ENCODE data around the gene ING5. TPM values are rescaled to one million over a fixed set of nuclear protein-coding genes. Genes with fewer than 3 reads are reported as not detected.

The ING5 gene
- total RNA-seq, 2 experiments from 2014 or later = 37.1 to 45.5 TPM

GRCh38 chr2:241775223-241776177 is 73.7 kb downstream of the ING5 start:
- no peak for DNase-seq
- Mint-ChIP-seq H3K27me3 (no peaks in the 10 kb centered on the region), H3K27ac (no peak overlapping the region), H3K4me3 (no peak overlapping the region), H3K4me1 (peaks cover 13% of the 10 kb centered on the region), H3K36me3 (no peaks in the 10 kb centered on the region), H3K9me3 (no peaks in the 10 kb centered on the region)

GRCh38 chr2:241776336-241777169 is 74.7 kb downstream of the ING5 start, which contains the start of gene GAL3ST2:
Gene GAL3ST2 (plus strand): TSS chr2:241776822. CDS start chr2:241776956, 134 bp downstream.
- Mint-ChIP-seq H3K4me3 (no peak within 1 kb of the TSS), H3K4me1 (peaks cover 13% of the 10 kb centered on the region), H3K9me3 (peaks cover 5% of the 10 kb centered on the region), H3K27ac (no peak within 1 kb of the TSS), H3K27me3 (no peaks in the 10 kb centered on the region), H3K36me3 (no peaks in the 10 kb centered on the region)
- no peak for DNase-seq

- no peak for DNase-seq
- no peaks in the 10 kb centered on the region for H3K27me3 Mint-ChIP-seq
- H3K4me3 Mint-ChIP-seq = no peak overlapping the region
- H3K27ac Mint-ChIP-seq = no peak overlapping the region
- H3K4me1 Mint-ChIP-seq = peaks cover 8% of the 10 kb centered on the region
- H3K9me3 Mint-ChIP-seq = peaks cover 5% of the 10 kb centered on the region
- no peaks in the 10 kb centered on the region for H3K36me3 Mint-ChIP-seq
Observed at GRCh38 chr2:241777170-241777685, 75.4 kb downstream of the ING5 start.

GRCh38 chr2:241777686-241778627 is 76.1 kb downstream of the ING5 start:
- Mint-ChIP-seq H3K27me3 (no peaks in the 10 kb centered on the region), H3K9me3 (peaks cover 5% of the 10 kb centered on the region), H3K4me3 (no peak overlapping the region), H3K4me1 (peaks cover 2% of the 10 kb centered on the region), H3K27ac (no peak overlapping the region), H3K36me3 (no peaks in the 10 kb centered on the region)
- DNase-seq = no peak

Other genes starting within 250 kb of the ING5 start
- gene STK25, start 193.5 kb upstream of the ING5 start, total RNA-seq = 10 to 100 TPM; 86.2 to 87.7 TPM
- under 1 TPM in 1 of 2 experiments, not detected in 1; 0.08 TPM for gene BOK, start 143.3 kb upstream of the ING5 start, total RNA-seq
- gene THAP4, start 64.9 kb upstream of the ING5 start, total RNA-seq = 10 to 100 TPM; 54.8 to 55.0 TPM
- gene ATG4B, start 64.3 kb upstream of the ING5 start, total RNA-seq = 10 to 100 TPM; 72.5 to 73.8 TPM
- gene DTYMK, start 15.2 kb upstream of the ING5 start, total RNA-seq = 100 to 1,000 TPM; 116 to 121 TPM
- 10 to 100 TPM; 26.9 to 29.3 TPM for gene D2HGDH, start 32.6 kb downstream of the ING5 start, total RNA-seq
- under 1 TPM in 1 of 2 experiments, not detected in 1; 0.31 TPM for gene GAL3ST2, start 74.8 kb downstream of the ING5 start, total RNA-seq
- gene NEU4, start 107.2 kb downstream of the ING5 start, total RNA-seq = under 1 TPM; 0.08 to 0.40 TPM
- 10 to 100 TPM; 24.3 TPM for gene PDCD1, start 156.9 kb downstream of the ING5 start, total RNA-seq
- under 1 TPM in 1 of 2 experiments, not detected in 1; 0.20 TPM for gene RTP5, start 167.7 kb downstream of the ING5 start, total RNA-seq

All from activated naive CD8-positive, alpha-beta T cell treated with anti-CD3 and anti-CD28 coated beads for 36 hours (primary cell).